ENCODE measurements around the gene COA3. TPM values are rescaled to one million over a fixed set of nuclear protein-coding genes. Genes with fewer than 3 reads are reported as not detected.

The COA3 gene
- polyA plus RNA-seq, 2 of the 4 experiments (the other 2 are of a cell fraction): 126 to 131 TPM

DNA sequence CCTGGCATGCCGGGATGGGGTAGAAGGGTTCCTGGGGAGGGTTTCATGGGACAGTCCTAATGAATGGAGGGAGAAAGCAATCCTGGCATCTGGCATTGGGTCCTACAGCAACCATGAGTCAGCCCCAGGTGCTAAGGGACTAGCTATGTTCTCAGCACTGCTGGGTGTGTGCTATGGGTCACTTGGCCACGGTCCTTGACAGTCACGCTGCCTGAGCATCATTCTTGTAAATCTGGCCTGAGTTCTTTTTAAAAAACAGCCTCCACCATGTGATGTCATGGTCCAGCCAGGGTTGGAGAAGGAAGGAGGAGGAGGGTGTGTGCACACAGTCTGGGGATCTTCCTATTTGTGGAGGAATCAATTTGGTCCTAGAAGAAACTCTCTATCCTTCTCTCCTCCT is 43.7 kb downstream of the COA3 start (continued):
- no peak for TF ChIP-seq CTCF (IDR thresholded peaks at IDR 0.05)
- no peak for TF ChIP-seq SREBF2 (IDR thresholded peaks at IDR 0.05)
- TF ChIP-seq RNF2 (IDR thresholded peaks at IDR 0.05; ENCODE audit: borderline replicate concordance, low read depth): no peak
- no peak for TF ChIP-seq TFCP2L1 (CRISPR knock-in tag; IDR thresholded peaks at IDR 0.05)

DNA sequence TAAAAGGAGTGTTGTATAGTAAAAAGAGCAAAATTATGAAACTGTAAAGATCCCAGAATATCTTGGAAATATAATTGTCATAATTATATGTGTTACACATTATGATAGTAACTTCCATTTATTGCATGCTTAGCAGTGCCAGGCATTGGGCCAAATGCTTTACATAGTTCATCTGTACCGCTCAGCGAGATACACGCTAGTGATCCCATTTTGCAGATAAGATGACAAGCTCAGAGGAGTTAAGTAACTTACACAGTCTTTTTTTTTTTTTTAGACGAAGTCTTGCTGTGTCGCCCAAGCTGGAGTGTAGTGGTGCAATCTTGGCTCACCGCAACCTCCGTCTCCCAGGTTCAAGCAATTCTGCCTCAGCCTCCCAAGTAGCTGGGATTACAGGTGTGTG is 46.9 kb downstream of the COA3 start:
- no peak for FAIRE-seq

GRCh38 chr17:42750739-42751344 is 47.7 kb downstream of the COA3 start:
- FAIRE-seq (no peak), DNase-seq (ENCODE audit: low read depth in 1 of 2, low spot score in 1 of 2) (no peak), ATAC-seq (no peak)
- H3K9me3 ChIP-seq: no peaks in the 10 kb centered on the region
- 29% methylated on average over 3 of the region's 3 CpGs for WGBS (ENCODE audit: missing lambda C conversion rate)
- POLR2A ChIA-PET: interaction anchor here (0.5 to 1.6 kb wide), 2 partner anchors 23 to 177 kb away, joined by 3 to 7 read pairs; partner anchors contain the start of gene VPS25
- H3K4me3 ChIP-seq: no peak overlapping the region
- H3K4me1 ChIP-seq: no peaks in the 10 kb centered on the region
- H3K4me2 ChIP-seq: no peak overlapping the region
- no peak overlapping the region for H3K27ac ChIP-seq
- TF ChIP-seq BHLHE40 (IDR thresholded peaks at IDR 0.05; ENCODE audit: low read depth, low read length) (no peak), ZSCAN20 (CRISPR knock-in tag; IDR thresholded peaks at IDR 0.05) (no peak), FOSB (CRISPR knock-in tag; IDR thresholded peaks at IDR 0.05) (no peak), CEBPB (IDR thresholded peaks at IDR 0.05) (no peak), MYC (IDR thresholded peaks at IDR 0.05; ENCODE audit: borderline replicate concordance, low read length) (no peak), MAZ (IDR thresholded peaks at IDR 0.05; ENCODE audit: borderline replicate concordance, low read depth, low read length) (no peak), SREBF2 (IDR thresholded peaks at IDR 0.05) (no peak), CHD2 (IDR thresholded peaks at IDR 0.05; ENCODE audit: low read length, partially characterized antibody) (no peak), ELK1 (IDR thresholded peaks at IDR 0.05; ENCODE audit: low read depth, low read length) (no peak), EHF (CRISPR knock-in tag; IDR thresholded peaks at IDR 0.05) (no peak), TP53 (CRISPR knock-in tag; IDR thresholded peaks at IDR 0.05) (no peak), PBX3 (IDR thresholded peaks at IDR 0.05) (no peak), RARB (CRISPR knock-in tag; IDR thresholded peaks at IDR 0.05) (no peak), HES2 (IDR thresholded peaks at IDR 0.05) (no peak), EHMT2 (IDR thresholded peaks at IDR 0.05; ENCODE audit: low read depth) (no peak), CHD4 (IDR thresholded peaks at IDR 0.05; ENCODE audit: borderline replicate concordance) (no peak), JUNB (IDR thresholded peaks at IDR 0.05) (no peak), HOXA7 (CRISPR knock-in tag; IDR thresholded peaks at IDR 0.05) (no peak), E2F6 (IDR thresholded peaks at IDR 0.05; ENCODE audit: borderline replicate concordance, low read depth) (no peak)
- TF ChIP-seq, protein P1, sequence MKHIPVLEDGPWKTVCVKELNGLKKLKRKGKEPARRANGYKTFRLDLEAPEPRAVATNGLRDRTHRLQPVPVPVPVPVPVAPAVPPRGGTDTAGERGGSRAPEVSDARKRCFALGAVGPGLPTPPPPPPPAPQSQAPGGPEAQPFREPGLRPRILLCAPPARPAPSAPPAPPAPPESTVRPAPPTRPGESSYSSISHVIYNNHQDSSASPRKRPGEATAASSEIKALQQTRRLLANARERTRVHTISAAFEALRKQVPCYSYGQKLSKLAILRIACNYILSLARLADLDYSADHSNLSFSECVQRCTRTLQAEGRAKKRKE (CRISPR knock-in tag; IDR thresholded peaks at IDR 0.05; ENCODE audit: low read depth): no peak
- CTCF ChIA-PET: interaction anchor here (0.6 to 8.9 kb wide), 5 partner anchors 11 to 132 kb away, joined by 3 to 114 read pairs (median 4); partner anchors contain the start of gene RAMP2

More for the DNA sequence above, 46.9 kb downstream of the COA3 start:
- Histone ChIP-seq H3K4me3 (no peak overlapping the region), H3K27ac (no peak overlapping the region), H3K9me3 (no peaks in the 10 kb centered on the region), H3K4me1 (no peaks in the 10 kb centered on the region), H3K4me2 (no peak overlapping the region)
- ATAC-seq (no peak), DNase-seq (ENCODE audit: low read depth in 1 of 2, low spot score in 1 of 2) (no peak)
- POLR2A ChIA-PET: no interaction called here
- TF ChIP-seq CBX8 (IDR thresholded peaks at IDR 0.05): no peak
- TF ChIP-seq GATA3 (IDR thresholded peaks at IDR 0.05; ENCODE audit: borderline replicate concordance): no peak
- TF ChIP-seq CHD4 (IDR thresholded peaks at IDR 0.05; ENCODE audit: borderline replicate concordance): no peak
- TF ChIP-seq E2F6 (IDR thresholded peaks at IDR 0.05; ENCODE audit: borderline replicate concordance, low read depth): no peak
- no peak for TF ChIP-seq TP53 (CRISPR knock-in tag; IDR thresholded peaks at IDR 0.05)
- CTCF ChIA-PET: interaction anchor here (8.9 kb wide), 1 partner anchor 10 kb away, joined by 114 read pairs; the partner anchor contains the start of gene RAMP2
- WGBS (ENCODE audit: missing lambda C conversion rate): 88% methylated on average over 7 of the region's 7 CpGs
